Testis (tissue), 2 donors: ENCODE data around the gene SLFN5.
"Not testable (repeated sequence)": the region's sequence is repeated elsewhere in the genome, so short reads cannot be mapped to it uniquely, and the experiment has no call there.

Source experiments
- CTCF ChIP-seq, 3 experiments: fragments of 450-650 bp in 2 of 3; fragments of 200-600 bp in 1 of 3; sonication (generic) in 1 of 3; IDR thresholded peaks; one replicate each; pipeline ENCODE4 v1.5.1; 2016 to 2019; ENCODE audit warnings: antibody characterized with exemption in 3 of 3, mild to moderate bottlenecking in 2 of 3, moderate library complexity in 1 of 3
- POLR2A ChIP-seq: fragments of 450-650 bp; IDR thresholded peaks from one replicate; pipeline ENCODE4 v1.6.1; 2017; ENCODE audit warnings: antibody characterized with exemption, mild to moderate bottlenecking, moderate library complexity

GRCh38 chr17:35194001-35194400 is 48.9 kb upstream of the SLFN5 start, which contains the start of gene SLC35G3:
- TF ChIP-seq CTCF (IDR thresholded peaks at IDR 0.05); POLR2A: not testable (repeated sequence)
